ENCODE results near the gene SLC25A40. TPM values are rescaled to one million over a fixed set of nuclear protein-coding genes. Genes with fewer than 3 reads are reported as not detected.
A peak's percentile ranks its signal among the peaks of the same experiment; 100 is the strongest.

Gene SLC25A40
- polyA plus RNA-seq, 1 of the 3 experiments (the other 2 are of a cell fraction) = 5.5 TPM

- H3K4me2 ChIP-seq = no peak overlapping the region
- peaks cover 77% of the 10 kb centered on the region for H3K79me2 ChIP-seq (ENCODE audit: insufficient read depth)
- H3K4me1 ChIP-seq (ENCODE audit: control insufficient read depth in 1 of 2, insufficient read depth in 2 of 2, low read depth in 1 of 2, low read length in 1 of 2) = peaks cover 0 to 5% of the 10 kb centered on the region in 2 experiments; a peak in 2 of 4 replicates
- H3K9ac ChIP-seq = no peak overlapping the region
- H3K4me3 ChIP-seq (ENCODE audit: low read depth in 2 of 2, low read length in 1 of 2) = no peak overlapping the region; a peak in 1 of 4 replicates
- no peak overlapping the region; a peak in 1 of 4 replicates for H3K27ac ChIP-seq (ENCODE audit: low read depth in 2 of 2, low read length in 1 of 2)
- H2AFZ ChIP-seq (ENCODE audit: low read depth) = no peak overlapping the region
- H3F3A ChIP-seq (replicated peaks; ENCODE audit: insufficient read depth) = peaks cover 9% of the 10 kb centered on the region
- ChIA-PET CTCF (interaction anchor here (0.6 to 4.7 kb wide), 41 partner anchors 9 to 569 kb away, joined by 3 to 48 read pairs (median 4); partner anchors contain the start of genes ADAM22, DBF4 and SLC25A40), POLR2A (no interaction called here)
- H4K20me1 ChIP-seq (ENCODE audit: insufficient read depth) = no peaks in the 10 kb centered on the region; the same call in 1 of the 2 replicates
- no peaks in the 10 kb centered on the region for H3K27me3 ChIP-seq (ENCODE audit: insufficient read depth)
- H3K9me3 ChIP-seq = no peaks in the 10 kb centered on the region
- H3K36me3 ChIP-seq (replicated peaks in 1 of 2; ENCODE audit: control insufficient read depth in 1 of 2, insufficient read depth in 2 of 2, low read length in 1 of 2) = peaks cover 50 to 56% of the 10 kb centered on the region in 2 experiments
- H3K9me2 ChIP-seq = no peaks in the 10 kb centered on the region
- peak; percentile 17 for DNase-seq
- TF ChIP-seq REST (IDR thresholded peaks at IDR 0.05; ENCODE audit: low read depth, low read length) (no peak), USF2 (IDR thresholded peaks at IDR 0.05; ENCODE audit: borderline replicate concordance, low read depth, low read length) (no peak), ZBTB33 (IDR thresholded peaks at IDR 0.05; ENCODE audit: borderline replicate concordance, low read depth) (no peak), SMC3 (IDR thresholded peaks at IDR 0.05; ENCODE audit: low read depth, low read length) (peak; percentile 35; the same call in 1 of the 2 replicates), ELF1 (IDR thresholded peaks at IDR 0.05) (no peak), SIN3A (IDR thresholded peaks at IDR 0.05; ENCODE audit: borderline replicate concordance, low read depth, low read length) (no peak), TAF1 (IDR thresholded peaks at IDR 0.05; ENCODE audit: borderline replicate concordance, low read depth, low read length) (no peak), RFX5 (IDR thresholded peaks at IDR 0.05; ENCODE audit: low read length) (no peak), PBX3 (IDR thresholded peaks at IDR 0.05) (no peak), NFIC (IDR thresholded peaks at IDR 0.05; ENCODE audit: borderline replicate concordance) (no peak), RCOR1 (IDR thresholded peaks at IDR 0.05; ENCODE audit: low read length) (no peak), TEAD4 (IDR thresholded peaks at IDR 0.05; ENCODE audit: borderline replicate concordance, insufficient read depth) (no peak), YY1 (IDR thresholded peaks at IDR 0.05; ENCODE audit: low read depth) (no peak), CTCF (IDR thresholded peaks at IDR 0.05) (peak; percentile 80), NRF1 (IDR thresholded peaks at IDR 0.05; ENCODE audit: low read depth, low read length) (no peak), EP300 (IDR thresholded peaks at IDR 0.05; ENCODE audit: borderline replicate concordance in 1 of 2, low read depth in 1 of 2, low read length in 1 of 2) (no peak), IRF3 (IDR thresholded peaks at IDR 0.05; ENCODE audit: low read depth, low read length) (no peak), RXRA (IDR thresholded peaks at IDR 0.05; ENCODE audit: borderline replicate concordance, low read depth) (no peak), FOXJ3 (CRISPR knock-in tag; IDR thresholded peaks at IDR 0.05) (no peak), USF1 (IDR thresholded peaks at IDR 0.05; ENCODE audit: borderline replicate concordance, low read depth) (no peak), CHD2 (IDR thresholded peaks at IDR 0.05; ENCODE audit: low read length, partially characterized antibody) (no peak), JUND (IDR thresholded peaks at IDR 0.05) (no peak)
These were observed 10.7 kb upstream of the SLC25A40 start for GRCh38 chr7:87886875-87887274.

All from SK-N-SH (cell line).